Endometrial microvascular endothelial cells (primary cell): ENCODE data around the gene RPTOR. TPM values are rescaled to one million over a fixed set of nuclear protein-coding genes. Genes with fewer than 3 reads are reported as not detected.
"Not testable (repeated sequence)": the region's sequence is repeated elsewhere in the genome, so short reads cannot be mapped to it uniquely, and the experiment has no call there.

ENCODE experiments used
- in situ Hi-C: cut with HindIII; loops from 2 replicates; pipeline ENCODE4 v1.10.0; 2017; ENCODE audit warnings: low sequenced_read_pairs, low pct_unique_long_range_greater_than_20kb; ENCODE audit errors: inconsistent ontology term
- total RNA-seq: library from RNA; depleted of rRNA; stranded (reverse); fragments of >200 nt; gene quantifications from one replicate; pipeline ENCODE4 v1.2.3, GENCODE V29; 2015; ENCODE audit errors: inconsistent ontology term

Gene RPTOR
- total RNA-seq, 1 donor from 2014 or later: 28.2 TPM

- in situ Hi-C loops: no loop called here
These were observed 32.4 kb upstream of the RPTOR start for GRCh38 chr17:80512233-80512632.

GRCh38 chr17:80513201-80513600 lies 31.4 kb upstream of the RPTOR start:
- in situ Hi-C loops: no loop called here

DNA sequence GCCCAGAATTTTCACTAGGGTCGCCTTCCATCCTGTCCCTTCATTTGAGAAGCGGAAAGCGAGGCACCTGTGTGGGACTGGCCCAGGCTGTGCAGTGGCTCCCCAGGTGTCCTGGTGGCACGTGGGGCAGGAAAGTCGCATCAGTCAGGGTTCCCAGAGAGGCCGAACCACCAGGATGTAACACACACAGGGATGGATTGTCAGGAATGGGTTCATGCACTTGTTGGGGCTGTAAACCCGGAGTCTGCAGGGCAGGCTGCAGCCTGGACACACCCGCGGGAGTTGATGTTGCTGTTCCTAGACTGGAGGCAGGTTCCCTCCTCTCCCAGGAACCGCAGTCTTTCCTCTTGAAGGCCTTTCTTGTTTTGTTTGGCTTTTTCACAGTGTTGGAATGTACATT lies 30.7 kb upstream of the RPTOR start:
- in situ Hi-C loops: no loop called here

GRCh38 chr17:80516171-80516932 lies 28.3 kb upstream of the RPTOR start:
- in situ Hi-C loops: no loop called here

- in situ Hi-C loops: no loop called here
These were observed 27.0 kb upstream of the RPTOR start for GRCh38 chr17:80517641-80518040.

- in situ Hi-C loops: no loop called here
These were observed 26.2 kb upstream of the RPTOR start for GRCh38 chr17:80518392-80518791.

- in situ Hi-C loops: no loop called here
These were observed 25.4 kb upstream of the RPTOR start for GRCh38 chr17:80519091-80519781.

- in situ Hi-C loops: no loop called here
These were observed 23.7 kb upstream of the RPTOR start for GRCh38 chr17:80520810-80521455.

DNA sequence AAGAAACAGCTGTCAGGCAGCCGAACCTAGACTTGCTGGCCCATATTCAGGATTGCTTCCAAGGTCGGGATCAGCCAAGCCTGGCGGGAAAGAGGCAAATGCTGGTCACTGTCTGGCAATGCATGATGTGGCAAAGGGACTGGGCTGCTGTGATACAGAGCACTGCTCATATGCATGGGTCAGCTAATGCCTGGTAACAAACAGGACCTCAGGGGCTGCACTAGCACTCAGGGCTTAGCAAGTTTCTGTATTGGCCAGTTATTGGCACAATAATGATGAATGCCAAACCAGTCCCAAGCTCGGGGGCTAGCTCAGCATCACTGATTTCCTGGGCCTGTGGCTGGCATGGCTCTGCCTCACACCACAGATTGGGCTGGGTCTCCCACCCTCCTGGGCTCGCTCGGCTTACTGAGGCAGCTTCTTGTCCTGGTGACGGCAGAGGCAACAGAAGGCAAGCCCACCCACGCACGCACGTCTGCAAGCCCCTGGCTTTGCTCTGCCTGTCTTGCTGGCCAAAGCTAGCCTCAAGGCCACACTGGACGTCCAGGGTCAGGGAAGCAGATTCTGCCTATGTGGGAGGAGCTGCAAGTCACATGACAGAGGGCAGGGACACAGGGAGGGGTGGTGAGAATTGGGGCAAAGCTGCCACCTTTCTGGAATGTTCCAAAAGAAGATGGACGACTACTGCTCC lies 21.4 kb upstream of the RPTOR start:
- in situ Hi-C loops: no loop called here

DNA sequence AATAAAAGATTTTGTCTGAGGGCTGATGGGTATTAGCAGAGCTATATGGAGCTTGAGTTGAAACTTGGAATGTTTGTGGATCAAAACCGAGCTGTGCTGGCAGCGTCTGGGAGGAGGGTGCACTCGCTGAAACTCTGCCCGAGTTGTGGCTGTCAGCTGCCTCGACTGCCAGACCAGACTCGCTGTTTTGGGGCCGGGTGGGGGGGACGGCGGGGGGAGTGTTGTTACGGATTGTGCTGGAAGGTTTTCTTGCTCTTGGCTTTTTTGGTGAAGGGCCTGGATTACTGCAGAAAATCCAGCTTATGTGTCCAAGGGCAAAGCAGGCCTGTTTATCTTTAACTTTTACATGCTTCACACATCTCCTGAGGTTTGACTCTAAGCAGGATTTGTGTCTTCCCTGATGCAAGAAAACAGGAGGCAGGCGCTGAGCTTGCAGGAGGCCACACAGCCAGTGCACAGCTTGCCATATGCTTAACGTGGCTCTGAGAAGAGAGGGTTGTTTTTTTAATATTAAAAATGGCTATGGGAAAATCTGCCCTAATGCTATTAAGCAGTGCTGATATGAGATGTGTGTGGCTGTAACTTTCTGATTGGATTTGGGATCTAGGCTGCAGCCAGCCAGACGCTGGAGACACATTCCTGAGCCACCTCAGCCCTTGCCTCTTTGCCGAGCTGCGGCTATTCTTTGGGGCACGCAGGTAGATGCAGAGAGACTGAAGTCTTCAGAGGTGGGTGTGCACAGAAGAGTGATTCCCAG lies 20.5 kb upstream of the RPTOR start:
- in situ Hi-C loops: no loop called here

GRCh38 chr17:80526116-80526910 lies 18.3 kb upstream of the RPTOR start:
- in situ Hi-C loops: no loop called here

DNA sequence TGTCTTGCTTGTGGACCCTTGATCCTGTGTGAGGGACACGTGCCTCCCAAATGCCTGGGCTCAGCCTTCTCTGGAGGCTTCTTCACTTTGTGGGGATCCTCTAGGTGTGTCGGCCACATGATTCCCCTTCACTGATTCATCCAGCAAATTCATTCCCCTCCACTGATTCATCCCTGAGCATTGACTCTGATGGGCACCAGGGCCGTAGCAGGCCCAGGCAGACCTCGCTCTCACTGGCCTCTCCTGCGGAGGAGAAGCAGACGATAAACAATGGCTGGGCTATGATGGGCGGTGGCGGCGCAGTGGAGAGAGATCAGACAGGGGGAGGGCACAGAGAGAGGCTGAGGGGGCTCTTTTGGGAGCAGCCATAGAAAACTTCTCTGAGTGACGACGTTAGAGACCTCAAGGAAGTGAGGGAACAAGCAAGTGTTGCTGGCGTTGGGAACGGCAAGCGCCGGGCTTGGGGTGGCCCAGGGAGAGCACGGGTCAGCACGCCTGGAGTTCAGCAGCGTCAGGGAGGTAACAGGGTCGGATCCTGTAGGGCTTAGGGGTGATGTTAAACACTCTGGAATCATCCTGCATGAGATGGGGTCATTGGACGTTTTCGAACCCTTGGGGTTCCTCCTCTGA lies 17.5 kb upstream of the RPTOR start:
- in situ Hi-C loops: no loop called here

- in situ Hi-C loops: no loop called here
These were observed 16.1 kb upstream of the RPTOR start for GRCh38 chr17:80528536-80528935.

DNA sequence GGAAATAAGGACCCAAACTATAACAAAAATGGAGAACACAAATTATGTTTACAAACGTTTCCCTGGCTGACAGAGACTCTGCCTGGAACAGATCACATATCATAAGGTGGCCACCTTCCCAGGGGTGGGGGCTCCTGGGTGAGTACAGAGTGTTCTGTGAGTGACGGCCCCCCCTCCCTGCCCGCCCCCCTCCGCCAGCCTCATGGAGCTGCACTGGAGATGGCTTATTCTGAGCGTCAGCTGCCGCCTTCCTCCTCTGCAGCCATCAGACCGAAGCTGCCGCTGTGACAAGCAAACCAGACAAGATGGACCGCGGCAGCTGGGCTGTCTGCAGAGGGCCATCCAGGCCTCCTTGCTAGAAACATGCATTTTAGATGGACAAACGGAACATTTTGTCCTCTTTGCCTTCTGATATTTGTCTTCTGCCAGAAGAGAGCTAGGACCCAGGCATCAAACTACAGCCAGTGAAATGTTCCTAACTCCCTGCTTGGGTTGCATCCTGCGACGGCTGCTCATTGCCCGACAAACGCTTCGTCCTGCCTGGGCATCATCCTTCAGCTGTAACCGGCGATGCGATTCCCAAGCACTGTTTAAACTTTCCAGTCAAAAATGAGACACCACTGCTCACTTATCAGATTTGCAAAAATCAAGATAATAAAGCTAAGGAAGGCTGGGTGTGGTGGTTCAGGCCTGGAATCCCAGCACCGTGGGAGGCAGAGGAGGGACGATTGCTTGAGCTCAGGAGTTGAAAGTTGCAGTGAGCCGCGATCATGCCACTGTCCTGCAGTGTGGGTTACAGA lies 15.3 kb upstream of the RPTOR start:
- in situ Hi-C loops: no loop called here

DNA sequence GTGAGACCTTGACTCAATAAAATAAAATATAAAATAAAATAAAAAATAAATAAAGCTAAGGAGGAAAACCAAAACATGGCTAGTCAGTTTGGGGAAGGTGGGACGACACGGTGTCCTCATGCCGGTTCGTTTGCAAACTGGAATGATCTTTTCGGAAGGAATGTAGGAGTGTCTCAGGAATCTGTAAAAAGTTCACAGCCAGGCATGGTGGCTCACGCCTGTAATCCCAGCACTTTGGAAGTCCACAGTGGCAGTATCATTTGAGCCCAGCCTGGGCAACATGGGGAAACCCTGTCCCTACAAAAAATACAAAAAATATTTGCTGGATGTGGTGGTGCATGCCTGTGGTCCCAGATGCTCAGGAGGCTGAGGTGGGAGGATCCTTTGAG lies 14.7 kb upstream of the RPTOR start:
- in situ Hi-C loops: no loop called here

GRCh38 chr17:80531400-80531799 lies 13.2 kb upstream of the RPTOR start:
- in situ Hi-C loops: no loop called here

DNA sequence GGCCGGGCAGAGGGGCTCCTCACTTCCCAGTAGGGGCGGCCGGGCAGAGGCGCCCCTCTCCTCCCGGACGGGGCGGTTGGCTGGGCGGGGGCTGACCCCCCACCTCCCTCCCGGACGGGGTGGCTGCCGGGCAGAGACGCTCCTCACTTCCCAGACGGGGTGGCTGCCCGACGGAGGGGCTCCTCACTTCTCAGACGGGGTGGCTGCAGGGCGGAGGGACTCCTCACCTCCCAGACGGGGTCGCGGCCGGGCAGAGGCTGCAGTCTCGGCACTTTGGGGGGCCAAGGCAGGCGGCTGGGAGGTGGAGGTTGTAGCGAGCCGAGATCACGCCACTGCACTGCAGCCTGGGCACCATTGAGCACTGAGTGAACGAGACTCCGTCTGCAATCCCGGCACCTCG lies 7.3 kb upstream of the RPTOR start:
- in situ Hi-C loops: not testable (repeated sequence)
